ENCODE data around the gene IP6K2.

IP6K2 gene

DNA sequence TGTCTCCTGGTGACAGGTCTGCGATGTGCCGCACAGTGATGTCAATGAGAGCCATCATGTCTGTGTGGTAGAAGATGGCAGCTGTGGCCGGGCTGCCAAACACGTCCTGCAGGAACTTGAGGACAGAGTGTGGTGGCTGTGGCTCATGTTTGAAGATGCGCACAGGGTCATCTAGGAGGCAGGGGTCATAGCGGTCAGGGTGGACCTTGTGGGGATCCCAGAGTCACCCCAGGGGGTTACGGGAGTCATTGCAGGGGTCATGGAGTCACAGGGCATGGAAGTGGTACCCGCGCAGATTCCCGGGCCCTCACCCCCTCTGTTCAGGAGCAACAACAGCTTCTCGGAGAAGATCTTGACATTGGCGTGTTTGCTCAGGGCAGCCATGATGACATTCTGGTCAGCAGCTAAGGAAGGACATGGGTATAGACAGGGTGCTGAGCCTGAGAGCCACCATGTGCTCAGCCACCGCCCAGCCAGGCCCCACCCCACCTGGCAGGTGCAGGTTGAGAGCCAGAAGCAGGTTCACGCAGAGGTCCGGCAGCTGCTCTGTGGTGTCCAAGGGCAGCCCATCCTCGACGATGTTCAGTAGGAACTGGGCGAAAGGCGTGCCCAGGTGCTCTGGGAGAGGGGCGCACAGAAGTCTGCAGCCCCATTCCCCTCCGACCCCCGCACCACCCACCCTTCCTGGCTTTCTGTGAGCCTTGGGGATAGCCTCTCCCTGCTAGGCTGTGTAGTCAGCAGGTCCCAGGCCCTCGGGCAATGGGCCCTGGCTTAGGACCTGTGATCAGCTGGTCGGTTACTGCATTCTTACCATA, 38.2 kb downstream of the IP6K2 start:
- TF ChIP-seq SUZ12 (IDR thresholded peaks at IDR 0.05; ENCODE audit: extremely low read depth, insufficient read depth, insufficient read length) (no peak), ZNF274 (IDR thresholded peaks at IDR 0.05; ENCODE audit: low read depth, low read length) (no peak), YY1 (IDR thresholded peaks at IDR 0.05; ENCODE audit: insufficient read depth, insufficient read length) (no peak)
- Histone ChIP-seq H3K9ac (ENCODE audit: insufficient read length, low read depth) (no peak overlapping the region), H3K4me3 (ENCODE audit: insufficient read length, low read depth) (no peak overlapping the region), H3K9me3 (ENCODE audit: insufficient read depth, low read length) (no peaks in the 10 kb centered on the region), H3K27me3 (ENCODE audit: insufficient read depth, insufficient read length) (no peaks in the 10 kb centered on the region), H3K36me3 (ENCODE audit: insufficient read depth, insufficient read length, low read length) (peaks cover 85% of the 10 kb centered on the region), H3K4me1 (ENCODE audit: insufficient read depth, insufficient read length) (peaks cover 16% of the 10 kb centered on the region)
- DNase-seq (ENCODE audit: low read depth, low spot score) = no peak

DNA sequence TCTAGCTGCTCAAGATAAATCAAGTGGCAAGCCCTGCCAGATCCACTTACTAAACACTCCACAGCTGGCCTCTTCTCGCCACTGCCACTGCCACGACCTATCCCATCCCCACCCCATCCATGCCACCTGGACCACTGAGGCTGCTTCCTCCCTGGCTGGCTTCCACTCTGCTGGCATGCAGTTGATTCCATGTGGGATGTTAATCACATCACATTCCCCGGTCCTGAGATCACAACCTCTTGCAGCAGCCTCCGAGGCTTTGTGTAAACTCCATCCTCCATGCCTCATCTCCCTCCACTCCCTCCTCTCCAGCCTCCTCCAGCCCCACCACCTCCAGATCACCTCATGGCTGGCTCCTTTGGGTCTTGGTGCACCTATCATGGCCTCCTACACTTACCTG, 39.0 kb downstream of the IP6K2 start:
- no peak for DNase-seq (ENCODE audit: low read depth, low spot score)
- Histone ChIP-seq H3K36me3 (ENCODE audit: insufficient read depth, insufficient read length, low read length) (peaks cover 84% of the 10 kb centered on the region), H3K27me3 (ENCODE audit: insufficient read depth, insufficient read length) (no peaks in the 10 kb centered on the region), H3K4me3 (ENCODE audit: insufficient read length, low read depth) (no peak overlapping the region), H3K9me3 (ENCODE audit: insufficient read depth, low read length) (no peaks in the 10 kb centered on the region), H3K9ac (ENCODE audit: insufficient read length, low read depth) (no peak overlapping the region), H3K4me1 (ENCODE audit: insufficient read depth, insufficient read length) (peaks cover 14% of the 10 kb centered on the region)
- TF ChIP-seq ZNF274 (IDR thresholded peaks at IDR 0.05; ENCODE audit: low read depth, low read length) = no peak
- TF ChIP-seq SUZ12 (IDR thresholded peaks at IDR 0.05; ENCODE audit: extremely low read depth, insufficient read depth, insufficient read length) = no peak
- no peak for TF ChIP-seq YY1 (IDR thresholded peaks at IDR 0.05; ENCODE audit: insufficient read depth, insufficient read length)

DNA sequence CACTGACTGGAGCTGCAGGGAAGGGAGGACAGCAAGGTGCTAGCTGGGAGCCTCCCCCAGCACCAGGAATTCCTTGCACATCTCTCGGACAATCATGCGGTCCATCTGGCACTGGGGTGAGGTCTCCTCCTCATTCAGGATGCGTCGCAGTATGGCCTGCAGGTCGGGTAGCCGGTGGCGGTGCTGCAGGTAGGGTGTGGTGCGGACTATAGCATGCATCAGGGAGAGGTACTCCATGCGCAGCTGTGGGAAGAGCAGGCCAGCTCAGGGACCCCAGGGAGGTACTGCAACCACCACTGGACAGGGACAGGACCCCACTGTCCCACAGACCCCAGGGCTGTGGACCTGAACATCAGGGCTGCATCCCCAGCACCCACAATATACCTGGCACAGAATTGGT, 42.5 kb downstream of the IP6K2 start:
- DNase-seq (ENCODE audit: low read depth, low spot score) = no peak
- Histone ChIP-seq H3K4me3 (ENCODE audit: insufficient read length, low read depth) (no peak overlapping the region), H3K4me1 (ENCODE audit: insufficient read depth, insufficient read length) (peaks cover 6% of the 10 kb centered on the region), H3K36me3 (ENCODE audit: insufficient read depth, insufficient read length, low read length) (peaks cover 77% of the 10 kb centered on the region), H3K9me3 (ENCODE audit: insufficient read depth, low read length) (no peaks in the 10 kb centered on the region), H3K9ac (ENCODE audit: insufficient read length, low read depth) (no peak overlapping the region), H3K27me3 (ENCODE audit: insufficient read depth, insufficient read length) (no peaks in the 10 kb centered on the region)
- no peak for TF ChIP-seq SUZ12 (IDR thresholded peaks at IDR 0.05; ENCODE audit: extremely low read depth, insufficient read depth, insufficient read length)
- no peak for TF ChIP-seq YY1 (IDR thresholded peaks at IDR 0.05; ENCODE audit: insufficient read depth, insufficient read length)
- TF ChIP-seq ZNF274 (IDR thresholded peaks at IDR 0.05; ENCODE audit: low read depth, low read length) = no peak

DNA sequence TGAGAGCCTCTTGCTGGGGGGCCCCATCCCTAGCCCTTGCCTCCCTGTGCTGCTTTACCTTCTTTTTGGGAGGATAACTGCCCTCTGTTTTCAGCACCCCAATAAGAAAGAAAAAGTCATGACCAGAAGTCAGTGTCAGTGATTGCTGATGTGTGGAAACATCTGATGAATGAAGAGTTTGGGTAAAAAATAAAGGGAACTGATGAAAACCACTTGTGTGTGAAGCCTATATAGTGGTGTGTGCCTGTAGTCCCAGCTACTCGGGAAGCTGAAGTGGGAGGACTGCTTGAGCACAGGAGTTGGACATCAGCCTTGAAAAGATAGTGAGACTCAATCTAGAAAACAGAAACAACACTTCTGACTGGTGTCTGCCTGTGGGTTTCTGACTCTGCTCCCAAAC, 44.5 kb downstream of the IP6K2 start:
- no peak overlapping the region for H3K4me3 ChIP-seq (ENCODE audit: insufficient read length, low read depth)
- no peak for DNase-seq (ENCODE audit: low read depth, low spot score)
- peaks cover 61% of the 10 kb centered on the region for H3K36me3 ChIP-seq (ENCODE audit: insufficient read depth, insufficient read length, low read length)
- H3K9ac ChIP-seq (ENCODE audit: insufficient read length, low read depth) = no peak overlapping the region
- no peaks in the 10 kb centered on the region for H3K9me3 ChIP-seq (ENCODE audit: insufficient read depth, low read length)
- H3K27me3 ChIP-seq (ENCODE audit: insufficient read depth, insufficient read length) = no peaks in the 10 kb centered on the region
- no peak for TF ChIP-seq ZNF274 (IDR thresholded peaks at IDR 0.05; ENCODE audit: low read depth, low read length)
- no peak for TF ChIP-seq SUZ12 (IDR thresholded peaks at IDR 0.05; ENCODE audit: extremely low read depth, insufficient read depth, insufficient read length)
- TF ChIP-seq YY1 (IDR thresholded peaks at IDR 0.05; ENCODE audit: insufficient read depth, insufficient read length) = no peak
- H3K4me1 ChIP-seq (ENCODE audit: insufficient read depth, insufficient read length) = no peaks in the 10 kb centered on the region

DNA sequence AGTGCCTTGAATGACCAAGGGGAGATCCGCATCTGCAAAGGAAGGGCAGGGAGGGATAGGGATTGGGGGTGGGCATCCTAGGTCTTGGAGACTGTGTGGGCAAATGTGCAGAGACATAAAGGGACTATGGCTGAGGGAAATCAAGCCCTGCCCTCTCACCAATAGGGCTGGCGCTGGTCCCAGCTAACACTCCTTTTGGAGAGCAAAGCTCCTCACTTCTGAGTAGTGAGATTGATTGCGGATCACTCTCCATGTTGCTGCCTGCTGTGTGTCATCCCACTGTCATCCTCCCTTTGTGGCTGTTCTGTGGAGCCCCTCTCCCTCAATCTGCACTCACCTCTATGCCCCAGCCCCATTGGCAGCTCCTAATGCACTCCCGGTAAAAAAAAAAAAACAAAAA, 52.1 kb downstream of the IP6K2 start:
- peak overlapping the region; percentile 22 for H3K9ac ChIP-seq (ENCODE audit: insufficient read length, low read depth)
- H3K4me1 ChIP-seq (ENCODE audit: insufficient read depth, insufficient read length) = peaks cover 10% of the 10 kb centered on the region
- H3K27me3 ChIP-seq (ENCODE audit: insufficient read depth, insufficient read length) = peaks cover 7% of the 10 kb centered on the region
- no peaks in the 10 kb centered on the region for H3K9me3 ChIP-seq (ENCODE audit: insufficient read depth, low read length)
- no peak overlapping the region for H3K4me3 ChIP-seq (ENCODE audit: insufficient read length, low read depth)
- H3K36me3 ChIP-seq (ENCODE audit: insufficient read depth, insufficient read length, low read length) = peaks cover 22% of the 10 kb centered on the region
- no peak for TF ChIP-seq ZNF274 (IDR thresholded peaks at IDR 0.05; ENCODE audit: low read depth, low read length)
- no peak for TF ChIP-seq YY1 (IDR thresholded peaks at IDR 0.05; ENCODE audit: insufficient read depth, insufficient read length)
- no peak for TF ChIP-seq SUZ12 (IDR thresholded peaks at IDR 0.05; ENCODE audit: extremely low read depth, insufficient read depth, insufficient read length)
- no peak for DNase-seq (ENCODE audit: low read depth, low spot score)

DNA sequence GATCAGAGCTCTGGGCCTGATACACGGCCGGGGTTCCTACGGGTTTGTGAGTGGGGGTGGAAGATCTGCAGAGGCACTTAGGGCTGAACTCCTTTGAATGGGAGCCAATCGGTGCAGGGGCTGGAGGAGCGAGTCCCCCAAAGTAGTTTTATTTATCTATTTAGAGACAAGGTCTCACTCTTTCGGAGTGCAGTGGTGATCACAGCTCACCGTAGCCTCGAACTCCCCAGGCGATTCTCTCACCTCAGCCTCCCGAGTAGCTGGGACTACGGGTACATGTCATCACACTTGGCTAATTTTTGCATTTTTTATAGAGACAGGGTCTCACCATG, 52.7 kb downstream of the IP6K2 start:
- no peak for DNase-seq (ENCODE audit: low read depth, low spot score)
- Histone ChIP-seq H3K4me3 (ENCODE audit: insufficient read length, low read depth) (no peak overlapping the region), H3K9ac (ENCODE audit: insufficient read length, low read depth) (peak overlapping the region; percentile 22)

DNA sequence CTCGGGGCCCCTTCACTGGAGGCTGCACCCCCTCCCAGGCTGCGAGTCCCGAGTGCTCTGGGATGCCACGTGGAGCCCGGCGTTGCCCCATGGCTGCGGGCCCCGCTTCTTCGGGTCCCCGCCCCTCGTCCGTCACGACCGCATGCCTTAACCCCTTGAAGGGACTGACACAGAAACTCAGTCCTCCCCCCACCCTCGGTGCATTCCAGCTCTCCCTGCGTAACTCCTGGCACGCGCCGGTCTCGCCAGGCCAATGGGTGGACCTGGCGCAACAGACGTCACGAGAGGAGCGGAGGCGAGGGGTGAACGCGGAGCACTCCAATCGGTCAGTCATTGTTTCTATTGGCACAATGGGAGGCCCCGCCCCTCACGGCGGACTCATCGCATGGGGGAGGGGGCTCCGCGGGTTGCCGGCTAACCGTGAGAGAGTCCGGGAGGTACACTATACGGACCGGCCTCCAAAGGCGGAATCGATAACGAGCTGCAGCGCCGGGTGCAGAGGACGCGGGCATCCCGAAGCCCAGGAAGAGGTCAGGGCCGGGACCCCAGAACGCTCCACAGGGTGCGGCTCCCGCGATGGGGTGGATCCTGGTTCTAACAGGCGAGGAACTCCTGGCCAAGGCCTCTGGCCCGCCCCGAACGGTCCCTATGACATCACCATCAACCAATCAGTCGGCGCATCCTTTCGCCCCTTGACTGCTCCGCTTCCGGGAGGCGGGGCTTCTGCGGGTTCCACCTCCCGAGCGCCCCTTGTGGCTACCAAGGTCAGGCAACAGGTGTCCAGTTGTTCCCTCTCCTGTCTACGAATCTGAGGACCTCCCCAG, 53.3 kb downstream of the IP6K2 start:
- Histone ChIP-seq H3K4me1 (ENCODE audit: insufficient read depth, insufficient read length) (peaks cover 10% of the 10 kb centered on the region), H3K27me3 (ENCODE audit: insufficient read depth, insufficient read length) (peaks cover 7% of the 10 kb centered on the region), H3K4me3 (ENCODE audit: insufficient read length, low read depth) (peak overlapping the region; percentile 93), H3K9ac (ENCODE audit: insufficient read length, low read depth) (peak overlapping the region; percentile 98), H3K9me3 (ENCODE audit: insufficient read depth, low read length) (no peaks in the 10 kb centered on the region), H3K36me3 (ENCODE audit: insufficient read depth, insufficient read length, low read length) (peaks cover 27% of the 10 kb centered on the region)
- TF ChIP-seq SUZ12 (IDR thresholded peaks at IDR 0.05; ENCODE audit: extremely low read depth, insufficient read depth, insufficient read length) = no peak
- no peak for TF ChIP-seq ZNF274 (IDR thresholded peaks at IDR 0.05; ENCODE audit: low read depth, low read length)
- TF ChIP-seq YY1 (IDR thresholded peaks at IDR 0.05; ENCODE audit: insufficient read depth, insufficient read length) = no peak
- peak; percentile 99 for DNase-seq (ENCODE audit: low read depth, low spot score)

More for the DNA sequence above, 52.7 kb downstream of the IP6K2 start:
- Histone ChIP-seq H3K27me3 (ENCODE audit: insufficient read depth, insufficient read length) (peaks cover 7% of the 10 kb centered on the region), H3K36me3 (ENCODE audit: insufficient read depth, insufficient read length, low read length) (peaks cover 24% of the 10 kb centered on the region), H3K4me1 (ENCODE audit: insufficient read depth, insufficient read length) (peaks cover 10% of the 10 kb centered on the region), H3K9me3 (ENCODE audit: insufficient read depth, low read length) (no peaks in the 10 kb centered on the region)
- TF ChIP-seq YY1 (IDR thresholded peaks at IDR 0.05; ENCODE audit: insufficient read depth, insufficient read length) (no peak), ZNF274 (IDR thresholded peaks at IDR 0.05; ENCODE audit: low read depth, low read length) (no peak), SUZ12 (IDR thresholded peaks at IDR 0.05; ENCODE audit: extremely low read depth, insufficient read depth, insufficient read length) (no peak)
